Measurements from ENCODE around the gene PYGO1.
"Not testable (repeated sequence)": the region's sequence is repeated elsewhere in the genome, so short reads cannot be mapped to it uniquely, and the experiment has no call there.

The PYGO1 gene

DNA sequence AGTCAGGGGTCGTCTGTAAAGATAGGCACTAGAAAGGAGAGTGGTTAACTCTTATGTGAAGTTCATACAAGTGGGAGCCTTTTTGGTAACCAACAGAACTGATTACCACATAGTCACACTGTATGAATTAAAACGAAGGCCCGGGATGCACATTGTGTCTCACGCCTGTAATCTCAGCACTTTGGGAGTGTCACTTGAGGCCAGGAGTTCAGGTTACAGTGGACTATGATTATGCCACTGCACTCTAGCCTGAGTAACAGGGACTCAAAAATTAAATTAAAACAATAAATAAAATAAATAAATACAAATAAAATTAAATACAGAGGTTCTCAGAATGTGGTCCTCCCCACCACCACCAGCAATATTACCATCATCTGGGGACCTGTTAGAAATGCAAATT is 80.6 kb downstream of the PYGO1 start:
- DNase-seq (ENCODE audit: low read depth in 3 of 3, low spot score in 1 of 3): no peak

DNA sequence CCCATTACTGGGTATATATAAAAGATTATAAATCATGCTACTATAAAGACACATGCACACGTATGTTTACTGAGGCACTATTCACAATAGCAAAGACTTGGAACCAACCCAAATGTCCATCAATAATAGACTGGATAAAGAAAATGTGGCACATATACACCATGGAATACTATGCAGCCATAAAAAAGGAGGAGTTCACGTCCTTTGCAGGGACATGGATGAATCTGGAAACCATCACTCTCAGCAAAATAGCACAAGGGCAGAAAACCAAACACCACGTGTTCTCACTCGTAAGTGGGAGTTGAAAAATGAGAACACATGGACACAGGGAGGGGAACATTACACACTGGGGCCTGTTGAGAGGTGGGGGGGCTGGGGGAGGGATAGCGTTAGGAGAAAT is 82.7 kb downstream of the PYGO1 start:
- DNase-seq (ENCODE audit: low read depth in 3 of 3, low spot score in 1 of 3): not testable (repeated sequence)

DNA sequence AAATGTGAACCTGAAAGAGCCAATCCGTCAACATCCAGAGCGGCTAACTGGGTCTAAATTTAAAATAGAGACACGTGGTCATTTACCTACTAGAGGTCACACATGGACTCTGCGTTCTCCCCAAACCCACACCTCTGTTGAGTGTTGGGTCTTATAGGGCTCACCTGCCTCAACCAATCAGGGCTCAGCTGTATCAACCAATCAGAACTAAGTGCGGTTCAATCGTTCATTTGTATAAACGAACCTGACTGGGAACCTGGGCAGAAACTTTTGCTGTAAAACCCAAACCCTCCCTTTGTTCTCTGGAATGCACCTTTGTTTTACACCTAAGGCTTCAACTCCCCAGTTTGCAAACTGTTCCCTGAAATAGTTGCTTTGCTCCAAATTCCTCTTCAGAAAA is 89.0 kb downstream of the PYGO1 start:
- DNase-seq (ENCODE audit: low read depth in 3 of 3, low spot score in 1 of 3): no peak

GRCh38 chr15:55498109-55498938 is 89.8 kb downstream of the PYGO1 start:
- peak; percentile 22 to 48 (median 45) for DNase-seq (ENCODE audit: low read depth in 3 of 3, low spot score in 1 of 3)

GRCh38 chr15:55496716-55497115 is 91.4 kb downstream of the PYGO1 start:
- DNase-seq (ENCODE audit: low read depth in 3 of 3, low spot score in 1 of 3): no peak

DNA sequence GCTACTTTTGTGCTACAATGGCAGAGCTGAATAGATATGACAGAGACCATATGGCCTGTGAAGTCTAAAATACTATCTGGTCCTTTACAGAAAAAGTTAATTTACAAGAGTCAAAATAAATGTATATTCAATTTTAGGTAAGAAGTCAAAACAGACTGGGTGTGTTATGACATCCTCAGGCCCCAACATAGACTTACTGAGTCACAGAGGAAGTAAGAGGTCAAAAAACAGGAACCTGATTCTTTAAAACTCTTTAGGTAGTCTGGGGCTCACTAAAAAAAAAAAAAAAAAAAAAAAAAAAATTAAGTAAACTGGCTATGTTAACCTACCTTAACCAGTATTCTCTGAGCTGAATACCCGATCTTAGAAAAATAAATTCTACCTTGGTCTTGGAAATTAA is 93.2 kb downstream of the PYGO1 start:
- DNase-seq (ENCODE audit: low read depth in 3 of 3, low spot score in 1 of 3): no peak

DNA sequence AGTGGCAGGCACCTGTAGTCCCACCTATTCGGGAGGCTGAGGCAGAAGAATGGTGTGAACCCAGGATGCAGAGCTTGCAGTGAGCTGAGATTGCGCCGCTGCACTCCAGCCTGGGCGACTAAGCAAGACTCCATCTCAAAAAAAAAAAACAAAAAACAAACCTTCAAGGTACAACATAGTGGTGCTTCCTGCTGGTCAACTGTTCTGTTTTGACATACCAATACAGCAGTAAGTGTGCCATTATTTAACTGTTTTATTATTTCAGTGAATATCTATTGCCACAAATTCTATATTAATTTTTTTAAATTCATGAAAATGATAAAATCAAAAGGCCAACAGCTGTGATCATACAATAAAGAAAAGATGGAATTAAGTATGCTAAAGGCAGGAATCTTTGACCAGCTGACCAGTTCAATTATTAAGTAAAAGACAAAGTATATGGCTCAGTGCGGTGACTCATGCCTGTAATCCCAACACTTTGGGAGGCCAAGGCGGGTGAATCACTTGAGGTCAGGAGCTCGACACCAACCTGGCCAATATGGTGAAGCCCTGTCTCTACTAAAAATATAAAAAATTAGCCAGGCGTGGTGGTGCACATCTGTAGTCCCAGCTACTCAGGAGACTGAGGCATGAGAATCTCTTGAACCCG is 99.1 kb downstream of the PYGO1 start:
- not testable (repeated sequence) for DNase-seq (ENCODE audit: low read depth in 3 of 3, low spot score in 1 of 3)
